GM13976 (cell line): ENCODE data around the gene CCDC102A.

Source experiments
- DNase-seq: peaks from one replicate; pipeline ENCODE4 v3.0.0; 2012; ENCODE audit warnings: low spot score
- CTCF ChIP-seq: IDR thresholded peaks from 2 replicates; pipeline ENCODE4 v1.5.1; 2012; ENCODE audit warnings: borderline replicate concordance, mild to moderate bottlenecking; ENCODE audit not compliant: insufficient read depth; ENCODE audit errors: extremely low read depth, missing control alignments, control extremely low read depth
- in situ Hi-C: fragments of 300-500 bp; cut with MboI; formaldehyde crosslinking; loops from one replicate; pipeline ENCODE4 v1.12.0; 2022; ENCODE audit warnings: low sequenced_read_pairs, mixed read lengths, inconsistent platforms; ENCODE audit not compliant: unreplicated experiment

The CCDC102A gene

GRCh38 chr16:57514371-57514770 is 22.0 kb downstream of the CCDC102A start:
- no peak for DNase-seq
- in situ Hi-C loops = no loop called here
- no peak for TF ChIP-seq CTCF

- TF ChIP-seq CTCF = no peak
- in situ Hi-C loops = no loop called here
- no peak for DNase-seq
Measured at GRCh38 chr16:57513371-57514102, 22.8 kb downstream of the CCDC102A start.

- no peak for DNase-seq
- in situ Hi-C loops = no loop called here
- no peak for TF ChIP-seq CTCF
Measured at GRCh38 chr16:57512296-57513001, 23.9 kb downstream of the CCDC102A start.

GRCh38 chr16:57510016-57510871 is 26.1 kb downstream of the CCDC102A start:
- in situ Hi-C loops = no loop called here
- no peak for TF ChIP-seq CTCF
- no peak for DNase-seq

- in situ Hi-C loops = no loop called here
- no peak for TF ChIP-seq CTCF
- no peak for DNase-seq
Measured at GRCh38 chr16:57509231-57509923, 27.0 kb downstream of the CCDC102A start.

GRCh38 chr16:57508035-57508425 is 28.3 kb downstream of the CCDC102A start:
- TF ChIP-seq CTCF = no peak
- DNase-seq = no peak
- in situ Hi-C loops = no loop called here
